Stimulated activated CD4-positive, alpha-beta T cell treated with anti-CD3 and anti-CD28 coated beads, Interleukin-1b, Interleukin-23, amount 100 ng/mL, for 4 hours (primary cell): Measurements from ENCODE around the gene ROCK2.
"Not testable (repeated sequence)": the region's sequence is repeated elsewhere in the genome, so short reads cannot be mapped to it uniquely, and the experiment has no call there.

Source experiments
- DNase-seq, 2 donors: peaks; one replicate each; pipeline ENCODE4 v3.0.0-alpha.2; 2020; ENCODE audit warnings: low read depth in 2 of 2

Gene ROCK2

GRCh38 chr2:11235583-11235982, 108.9 kb downstream of the ROCK2 start:
- no peak for DNase-seq

- no peak for DNase-seq
Observed at GRCh38 chr2:11234309-11234708, 110.1 kb downstream of the ROCK2 start.

GRCh38 chr2:11231193-11231592, 113.2 kb downstream of the ROCK2 start:
- not testable (repeated sequence) for DNase-seq

- no peak for DNase-seq
Observed at GRCh38 chr2:11228692-11229091, 115.7 kb downstream of the ROCK2 start.

- no peak for DNase-seq
Observed at GRCh38 chr2:11227595-11227994, 116.8 kb downstream of the ROCK2 start.

DNA sequence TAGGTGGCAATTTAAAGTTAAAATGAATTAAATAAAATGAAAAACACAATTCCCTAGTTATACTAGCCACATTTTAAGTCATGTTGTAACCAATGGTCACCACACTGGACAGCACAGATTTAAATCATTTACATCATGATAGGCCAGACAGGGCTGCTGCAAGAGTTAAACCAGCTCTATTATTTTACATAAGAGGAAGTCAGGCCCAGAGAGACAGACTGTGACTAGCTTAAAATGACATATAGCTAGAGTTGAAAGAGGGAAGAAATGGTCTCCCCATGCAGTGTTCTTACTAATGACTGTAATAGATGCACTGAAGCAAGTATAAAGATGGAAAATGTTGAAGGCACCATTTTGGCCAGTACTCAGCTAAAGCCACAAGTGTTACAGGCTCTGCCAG, 119.5 kb downstream of the ROCK2 start:
- no peak for DNase-seq

DNA sequence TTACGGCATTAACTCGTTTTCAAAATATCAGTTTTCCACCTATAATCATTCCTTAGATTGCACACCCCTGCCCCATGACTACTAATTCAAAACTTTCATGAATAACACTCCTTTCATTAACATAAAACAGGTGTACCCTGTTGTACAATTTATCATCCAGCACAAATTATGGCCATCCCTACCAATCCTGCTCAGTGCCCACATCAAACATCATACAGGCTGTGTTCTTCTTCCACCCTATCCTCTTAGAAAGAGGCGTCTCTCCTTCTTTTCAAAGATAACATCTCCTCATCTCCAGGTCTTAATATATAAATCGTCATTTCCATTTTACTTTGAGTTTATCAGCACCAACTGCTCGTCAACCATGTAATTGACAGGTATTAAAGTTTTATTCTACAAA, 121.6 kb downstream of the ROCK2 start:
- DNase-seq: no peak

- no peak for DNase-seq
Observed at GRCh38 chr2:11220445-11220844, 124.0 kb downstream of the ROCK2 start.

DNA sequence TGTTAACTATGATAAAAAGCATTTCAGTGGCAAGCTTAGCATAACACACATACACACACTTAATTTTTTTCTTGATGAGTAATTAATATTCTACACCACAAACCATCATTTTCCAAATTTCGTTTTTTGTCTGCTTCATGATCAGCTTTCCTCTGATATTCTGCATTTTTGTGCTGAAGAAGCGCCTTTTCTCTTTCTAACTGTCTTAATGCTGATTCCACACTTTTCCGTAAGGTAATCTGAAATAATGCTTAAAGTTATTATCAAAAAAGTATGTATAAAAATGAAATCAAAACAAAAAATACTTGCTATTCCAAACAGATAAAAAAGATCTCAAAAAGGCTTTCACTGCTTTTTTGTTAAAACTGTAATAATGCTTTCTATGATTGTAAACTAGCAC, 129.0 kb downstream of the ROCK2 start:
- DNase-seq: no peak

DNA sequence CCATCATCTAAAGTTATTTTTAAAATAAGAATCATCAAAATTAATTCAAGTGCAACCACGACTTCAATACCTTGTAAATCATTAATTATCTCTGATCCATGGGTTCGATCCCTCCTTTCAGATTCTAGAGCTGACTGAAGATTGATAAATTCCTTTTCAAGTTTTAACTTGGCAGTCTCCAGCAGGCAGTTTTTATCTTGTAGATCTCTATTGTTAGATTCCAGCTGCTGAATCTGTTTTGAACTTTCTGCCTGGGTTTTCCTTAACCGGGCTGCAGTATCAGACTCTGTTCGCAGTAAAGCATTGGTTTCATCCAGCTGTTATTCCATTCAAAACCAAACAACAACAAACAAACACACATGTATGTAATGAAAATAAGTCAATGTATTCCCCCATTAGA, 129.7 kb downstream of the ROCK2 start:
- no peak for DNase-seq

DNA sequence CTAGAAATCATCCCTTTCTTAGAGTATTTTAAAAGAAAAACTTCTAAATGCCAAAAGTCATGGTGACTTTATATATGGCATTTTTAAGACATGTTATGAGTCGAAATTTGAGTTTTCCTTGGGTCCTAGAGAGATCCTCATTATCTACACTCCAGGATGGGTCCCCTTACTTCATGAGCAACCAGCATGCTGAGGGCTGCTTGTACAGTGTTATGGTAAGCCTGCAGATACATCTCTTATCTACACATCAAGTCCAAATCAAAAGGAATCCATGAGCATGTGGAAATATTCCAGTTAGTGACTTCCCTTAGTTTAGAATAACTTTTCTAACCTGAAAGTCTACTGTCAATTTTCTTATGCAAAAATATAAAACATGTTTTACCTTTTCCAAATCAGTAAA, 130.5 kb downstream of the ROCK2 start:
- no peak for DNase-seq

DNA sequence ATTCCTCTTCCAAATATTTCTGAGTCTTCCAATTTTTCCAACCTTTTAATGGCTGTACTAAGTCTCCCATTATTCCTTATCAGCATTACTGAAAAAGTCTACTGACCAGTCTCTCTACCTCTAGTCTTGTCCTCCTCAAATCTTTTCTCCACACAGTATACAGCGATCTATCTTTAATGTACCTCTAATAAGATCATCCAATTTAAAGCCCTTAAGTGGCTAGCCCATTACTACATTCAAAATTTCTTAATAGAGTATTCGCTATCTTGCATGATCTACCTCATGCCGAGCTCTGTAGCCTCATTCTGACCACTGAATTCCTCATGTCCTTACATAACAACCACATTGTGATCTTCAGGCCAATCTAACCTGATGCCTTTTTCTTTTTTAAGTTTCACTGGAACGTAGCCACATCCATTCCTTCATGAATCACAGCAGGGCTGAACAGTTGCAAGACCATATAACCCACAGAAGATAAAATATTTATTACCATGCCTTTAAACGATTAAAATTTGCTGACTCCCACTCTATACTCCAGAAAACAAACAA, 131.3 kb downstream of the ROCK2 start:
- no peak for DNase-seq

- no peak for DNase-seq
Observed at GRCh38 chr2:11212645-11213044, 131.8 kb downstream of the ROCK2 start.

- DNase-seq: no peak
Observed at GRCh38 chr2:11208083-11208482, 136.4 kb downstream of the ROCK2 start.

GRCh38 chr2:11203480-11203879, 141.0 kb downstream of the ROCK2 start:
- DNase-seq: no peak

- DNase-seq: no peak
Observed at GRCh38 chr2:11201969-11202368, 142.5 kb downstream of the ROCK2 start.

DNA sequence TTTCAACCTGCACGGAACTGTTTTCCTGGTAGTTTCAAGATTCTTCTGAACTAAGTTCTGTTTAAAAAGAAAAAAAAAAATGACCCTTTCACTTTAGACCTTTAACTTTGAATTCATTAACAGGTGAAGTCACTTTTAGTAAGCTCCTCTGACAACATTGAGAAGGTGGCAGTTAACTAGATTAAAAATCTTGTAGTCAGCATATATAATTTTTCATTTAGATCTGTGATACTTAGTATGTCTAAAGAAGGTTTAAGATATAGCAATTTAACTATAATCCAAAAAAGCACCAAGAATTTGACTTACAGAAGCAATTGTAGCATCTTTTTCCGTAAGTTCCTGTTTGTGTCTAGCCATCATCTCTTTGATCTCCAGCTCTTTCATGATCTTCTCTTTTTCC, 143.8 kb downstream of the ROCK2 start:
- DNase-seq: no peak

- DNase-seq: no peak
Observed at GRCh38 chr2:11196246-11196645, 148.2 kb downstream of the ROCK2 start.

GRCh38 chr2:11187731-11188130, 156.7 kb downstream of the ROCK2 start:
- DNase-seq: no peak

GRCh38 chr2:11187083-11187619, 157.3 kb downstream of the ROCK2 start:
- no peak for DNase-seq

- DNase-seq: no peak
Observed at GRCh38 chr2:11186145-11186544, 158.3 kb downstream of the ROCK2 start.

GRCh38 chr2:11182951-11183350, 161.5 kb downstream of the ROCK2 start:
- no peak for DNase-seq

DNA sequence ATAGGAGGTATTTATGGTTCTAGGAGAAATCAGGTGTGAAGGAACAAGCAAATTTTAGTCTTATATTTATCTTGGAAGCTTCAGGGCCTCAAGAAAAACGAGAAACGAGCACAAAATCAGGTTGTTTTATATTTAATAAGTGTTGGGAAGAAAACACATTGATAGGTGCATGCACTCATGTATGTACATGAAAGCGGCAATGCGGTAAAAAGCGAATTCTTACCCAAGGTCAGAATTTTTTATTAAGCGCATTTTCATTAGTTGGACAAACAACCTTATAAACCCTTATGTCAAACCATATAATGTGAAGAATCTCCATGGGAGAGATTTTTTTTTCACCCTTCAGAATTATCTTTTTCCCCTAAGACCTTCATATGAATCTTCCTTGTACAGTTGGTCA, 163.8 kb downstream of the ROCK2 start:
- DNase-seq: no peak

DNA sequence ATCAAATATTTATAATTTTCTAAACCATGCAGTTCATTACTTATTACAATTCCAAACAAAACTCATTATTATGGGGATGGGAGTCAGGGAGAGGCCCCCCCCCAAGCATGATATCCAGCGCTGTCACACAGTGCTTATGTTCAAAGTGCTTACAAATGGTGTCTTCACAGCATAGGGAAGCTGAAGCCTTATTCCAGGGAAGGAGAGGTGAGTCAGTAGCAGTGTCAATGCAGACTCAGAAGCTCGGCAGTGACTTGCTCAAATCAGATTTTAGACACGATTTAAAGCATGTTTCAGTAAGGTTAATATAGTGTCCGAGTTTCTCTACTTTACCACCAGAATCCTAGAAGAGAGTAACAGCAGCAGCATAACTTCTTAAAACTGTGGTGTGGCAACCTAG, 164.5 kb downstream of the ROCK2 start:
- no peak for DNase-seq
